A549 (cell line): ENCODE data around the gene SPACA7. TPM values are rescaled to one million over a fixed set of nuclear protein-coding genes. Genes with fewer than 3 reads are reported as not detected.
"Not testable (repeated sequence)": the region's sequence is repeated elsewhere in the genome, so short reads cannot be mapped to it uniquely, and the experiment has no call there.

Experiments used
- ATAC-seq, 2 experiments: fragments of 200-7000 bp in 1 of 2; fragments of >200 bp in 1 of 2; cut with Nextera tagmentation in 1 of 2; cut with Tn5 transposase in 1 of 2; 3 replicates each; pipeline versions ENCODE4 v1.8.0 to v1.9.1; 2018 to 2020; ENCODE audit warnings: mild to moderate bottlenecking in 1 of 2, moderate library complexity in 1 of 2
- CTCF ChIA-PET: fragments of 300-600 bp; sonication (Branson Sonifier 250); formaldehyde crosslinking; extraction: SDS; loops from one replicate; lab custom pipeline; 2021; ENCODE audit warnings: antibody characterized with exemption, inconsistent platforms; lab: Yijun Ruan, JAX
- POLR2A ChIA-PET: fragments of 350-600 bp; formaldehyde crosslinking; extraction: SDS; loops from one replicate; lab custom pipeline; 2021; ENCODE audit warnings: antibody characterized with exemption, inconsistent platforms; lab: Yijun Ruan, JAX
- DNase-seq, 2 experiments: peaks; one replicate each; pipeline versions ENCODE4 v3.0.0 to v3.0.0-alpha.2; 2011 to 2016; ENCODE audit warnings: low read depth in 1 of 2, low spot score in 1 of 2
- FAIRE-seq: peaks from 2 replicates; lab custom pipeline; 2011; peaks lifted over from hg19 to GRCh38; lab: Jason Lieb, UNC
- H3K27ac ChIP-seq, 2 experiments: fragments of >200 bp; sonication (Bioruptor Twin); formaldehyde crosslinking; 3 replicates each; pipeline ENCODE4 v1.5.1; 2016 to 2017
- H3K4me1 ChIP-seq: fragments of >200 bp; sonication (Bioruptor Twin); formaldehyde crosslinking; 3 replicates; pipeline ENCODE4 v1.6.1; 2016
- H3K4me2 ChIP-seq: fragments of >200 bp; sonication (Bioruptor Twin); formaldehyde crosslinking; 3 replicates; pipeline ENCODE4 v1.6.1; 2016
- H3K4me3 ChIP-seq: fragments of >200 bp; sonication (Bioruptor Twin); formaldehyde crosslinking; 3 replicates; pipeline ENCODE4 v1.5.1; 2016
- H3K9me3 ChIP-seq: fragments of >200 bp; sonication (Bioruptor Twin); formaldehyde crosslinking; 3 replicates; pipeline ENCODE4 v1.6.1; 2016
- ATOH8 ChIP-seq: fragments of 250-450 bp; sonication (Bioruptor Pico); IDR thresholded peaks from 2 replicates; pipeline ENCODE4 v1.5.0; 2020; ENCODE audit warnings: low read depth, mild to moderate bottlenecking, moderate library complexity
- CBX2 ChIP-seq: fragments of 200-600 bp; sonication (generic); IDR thresholded peaks from 2 replicates; pipeline ENCODE4 v1.6.1; 2016; ENCODE audit warnings: low read depth, mild to moderate bottlenecking, borderline replicate concordance
- CTCF ChIP-seq: fragments of >200 bp; sonication (Bioruptor Twin); formaldehyde crosslinking; IDR thresholded peaks from 3 replicates; pipeline ENCODE4 v1.5.1; 2016
- E2F6 ChIP-seq: IDR thresholded peaks from 2 replicates; pipeline ENCODE4 v1.6.1; 2012; ENCODE audit warnings: low read depth, borderline replicate concordance
- EHF ChIP-seq: fragments of 250-450 bp; sonication (Bioruptor Pico); IDR thresholded peaks from 2 replicates; pipeline ENCODE4 v1.5.0; 2020; ENCODE audit warnings: mild to moderate bottlenecking
- GATA3 ChIP-seq: IDR thresholded peaks from 2 replicates; pipeline ENCODE4 v1.6.1; 2012; ENCODE audit warnings: borderline replicate concordance
- HOXA7 ChIP-seq: fragments of 250-450 bp; sonication (Bioruptor Pico); IDR thresholded peaks from 2 replicates; pipeline ENCODE4 v1.5.0; 2020; ENCODE audit warnings: mild to moderate bottlenecking, moderate library complexity
- HOXB13 ChIP-seq: fragments of 250-450 bp; sonication (Bioruptor Pico); IDR thresholded peaks from 2 replicates; pipeline ENCODE4 v1.5.0; 2020; ENCODE audit warnings: low read depth, mild to moderate bottlenecking, moderate library complexity
- JUNB ChIP-seq: fragments of >200 bp; sonication (Bioruptor Twin); formaldehyde crosslinking; IDR thresholded peaks from 2 replicates; pipeline ENCODE4 v1.6.1; 2016
- MAFK ChIP-seq: fragments of 450-650 bp; IDR thresholded peaks from 2 replicates; pipeline ENCODE4 v1.6.1; 2014; ENCODE audit not compliant: partially characterized antibody
- MAZ ChIP-seq: fragments of 150-350 bp; IDR thresholded peaks from 2 replicates; pipeline ENCODE4 v1.6.1; 2014; ENCODE audit warnings: antibody characterized with exemption, low read depth, low read length, borderline replicate concordance
- MYC ChIP-seq: IDR thresholded peaks from 2 replicates; pipeline ENCODE4 v1.6.1; 2012; ENCODE audit warnings: mild to moderate bottlenecking, inconsistent platforms, low read length, improper control_type of control experiment, borderline replicate concordance
- PHF8 ChIP-seq: fragments of 200-600 bp; sonication (generic); IDR thresholded peaks from 2 replicates; pipeline ENCODE4 v1.6.1; 2016; ENCODE audit warnings: low read depth, mild to moderate bottlenecking, antibody characterized with exemption, moderate library complexity, borderline replicate concordance
- POLR2A ChIP-seq: IDR thresholded peaks from 2 replicates; pipeline ENCODE4 v1.6.1; 2012; ENCODE audit warnings: mild to moderate bottlenecking, low read length
- POLR2AphosphoS2 ChIP-seq: conservative IDR thresholded peaks from 2 replicates; pipeline ENCODE4 v1.6.1; 2012; ENCODE audit warnings: low read length, improper control_type of control experiment, inconsistent platforms
- RARB ChIP-seq: fragments of 250-450 bp; sonication (Bioruptor Pico); IDR thresholded peaks from 2 replicates; pipeline ENCODE4 v1.8.0; 2021; ENCODE audit warnings: mild to moderate bottlenecking, moderate library complexity
- RCOR1 ChIP-seq: fragments of 150-350 bp; IDR thresholded peaks from 2 replicates; pipeline ENCODE4 v1.6.1; 2014; ENCODE audit warnings: antibody characterized with exemption, low read length, low read depth
- RFX5 ChIP-seq: fragments of 450-650 bp; IDR thresholded peaks from 2 replicates; pipeline ENCODE4 v1.7.1; 2014; ENCODE audit warnings: antibody characterized with exemption, mild to moderate bottlenecking, moderate library complexity
- SREBF2 ChIP-seq: fragments of 450-650 bp; IDR thresholded peaks from 2 replicates; pipeline ENCODE4 v1.6.1; 2014; ENCODE audit warnings: mild to moderate bottlenecking, moderate library complexity
- USF2 ChIP-seq: fragments of 450-650 bp; IDR thresholded peaks from 2 replicates; pipeline ENCODE4 v1.6.1; 2014; ENCODE audit warnings: antibody characterized with exemption
- ZFP36 ChIP-seq: fragments of 450-650 bp; IDR thresholded peaks from 2 replicates; pipeline ENCODE4 v1.6.1; 2014; ENCODE audit warnings: borderline replicate concordance; ENCODE audit not compliant: partially characterized antibody
- WGBS: methylation state at CpG from one replicate; pipeline ENCODE4 v1.1.6; 2017; ENCODE audit errors: missing lambda C conversion rate; 5-methylcytosine and 5-hydroxymethylcytosine counted together
- polyA plus RNA-seq, 4 experiments: library from polyadenylated mRNA; depleted of rRNA in 3 of 4; stranded (reverse); fragments of >200 nt; fragmentation: RNase III in 1 of 4; extraction: RNeasy Plus Mini Kit Qiagen cat#74134 plus additional on column Dnase treatment in 1 of 4; gene quantifications; 2 replicates in 3 of 4; 3 replicates in 1 of 4; pipeline ENCODE4 v1.2.3, GENCODE V29; 2011 to 2017
- TF ChIP-seq, protein P1 (sequence below): IDR thresholded peaks from 2 replicates; pipeline ENCODE4 v1.6.1; 2012

SPACA7 gene
- polyA plus RNA-seq, 2 of the 4 experiments (the other 2 are of a cell fraction), result not detected

GRCh38 chr13:112431734-112432133, 55.6 kb downstream of the SPACA7 start:
- ATAC-seq (no peak), FAIRE-seq (no peak), DNase-seq (no peak)
- WGBS, result 0% methylated on average over 4 of the region's 5 CpGs
- ChIA-PET POLR2A (no interaction called here), CTCF (no interaction called here)
- no peaks in the 10 kb centered on the region for H3K4me1 ChIP-seq
- no peak overlapping the region for H3K4me2 ChIP-seq
- no peak overlapping the region for H3K27ac ChIP-seq
- no peaks in the 10 kb centered on the region for H3K9me3 ChIP-seq
- TF ChIP-seq ATOH8 (CRISPR knock-in tag) (no peak), CTCF (no peak), PHF8 (no peak), USF2 (no peak), ZFP36 (no peak), POLR2A (no peak), SREBF2 (no peak), RARB (CRISPR knock-in tag) (no peak), MAZ (no peak), E2F6 (no peak), POLR2AphosphoS2 (no peak), HOXA7 (CRISPR knock-in tag) (no peak), HOXB13 (no peak), MAFK (no peak)
- TF ChIP-seq, protein P1, sequence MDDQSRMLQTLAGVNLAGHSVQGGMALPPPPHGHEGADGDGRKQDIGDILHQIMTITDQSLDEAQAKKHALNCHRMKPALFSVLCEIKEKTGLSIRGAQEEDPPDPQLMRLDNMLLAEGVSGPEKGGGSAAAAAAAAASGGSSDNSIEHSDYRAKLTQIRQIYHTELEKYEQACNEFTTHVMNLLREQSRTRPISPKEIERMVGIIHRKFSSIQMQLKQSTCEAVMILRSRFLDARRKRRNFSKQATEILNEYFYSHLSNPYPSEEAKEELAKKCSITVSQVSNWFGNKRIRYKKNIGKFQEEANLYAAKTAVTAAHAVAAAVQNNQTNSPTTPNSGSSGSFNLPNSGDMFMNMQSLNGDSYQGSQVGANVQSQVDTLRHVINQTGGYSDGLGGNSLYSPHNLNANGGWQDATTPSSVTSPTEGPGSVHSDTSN, result no peak
- H3K4me3 ChIP-seq, result no peak overlapping the region

DNA sequence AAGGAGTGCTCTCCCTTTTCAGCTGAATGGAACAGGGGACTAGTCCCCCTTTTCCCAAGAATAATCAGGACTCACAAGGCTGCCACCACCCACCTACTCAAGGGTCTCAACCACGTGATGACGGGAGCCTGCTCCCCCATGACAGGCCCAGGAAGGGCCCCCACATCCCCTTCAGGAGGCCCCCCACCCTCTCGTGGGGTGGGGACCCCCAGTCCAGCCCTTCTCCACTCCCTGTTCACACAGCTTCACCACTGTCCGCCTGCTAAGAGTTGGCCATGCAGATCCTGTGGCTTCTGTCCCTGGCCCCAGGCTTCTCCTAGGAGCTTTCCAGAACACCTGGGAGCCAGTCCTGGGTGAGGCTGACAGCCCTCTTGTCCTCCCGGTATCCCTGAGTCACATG, 56.6 kb downstream of the SPACA7 start:
- CTCF ChIA-PET, POLR2A ChIA-PET: not testable (repeated sequence)

GRCh38 chr13:112433517-112433916, 57.4 kb downstream of the SPACA7 start:
- FAIRE-seq, H3K4me2 ChIP-seq, CTCF ChIA-PET, H3K4me1 ChIP-seq, ATAC-seq, POLR2A ChIA-PET, H3K9me3 ChIP-seq, DNase-seq, H3K27ac ChIP-seq, H3K4me3 ChIP-seq: not testable (repeated sequence)
- WGBS, result 50% methylated on average over 14 of the region's 16 CpGs

More for the DNA sequence above, 56.6 kb downstream of the SPACA7 start:
- not testable (repeated sequence) for H3K4me3 ChIP-seq, H3K4me2 ChIP-seq, ATAC-seq, FAIRE-seq, H3K9me3 ChIP-seq, H3K4me1 ChIP-seq, DNase-seq, H3K27ac ChIP-seq
- WGBS, result 0% methylated on average over 3 of the region's 5 CpGs

DNA sequence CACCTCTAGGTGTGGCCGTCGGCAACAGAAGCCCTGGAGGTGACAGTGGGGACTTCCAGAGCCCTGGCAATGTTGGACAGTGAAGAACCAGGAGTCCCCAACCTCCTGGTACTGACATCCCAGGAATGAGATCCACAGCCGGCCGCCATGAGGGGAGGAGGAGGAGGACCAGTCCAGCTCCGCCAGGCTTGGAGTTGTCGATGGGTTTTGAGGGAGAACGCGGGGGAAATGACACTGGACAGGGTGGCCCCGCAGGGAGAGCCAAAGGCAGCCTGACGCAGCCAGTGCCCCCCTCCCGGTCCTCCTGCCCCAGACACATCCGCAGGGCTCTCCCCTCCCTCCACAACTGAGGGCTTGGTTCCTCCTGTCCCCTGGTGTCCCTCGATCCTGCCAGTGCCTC, 57.9 kb downstream of the SPACA7 start:
- no peak for FAIRE-seq
- Histone ChIP-seq H3K4me3 (no peak overlapping the region), H3K4me1 (no peaks in the 10 kb centered on the region), H3K4me2 (no peak overlapping the region), H3K9me3 (0 out of 3 replicates have a peak, but pooled peaks cover 3% of the 10 kb centered on the region), H3K27ac (no peak overlapping the region)
- 42% methylated on average over 2 of the region's 13 CpGs for WGBS
- ChIA-PET POLR2A (no interaction called here), CTCF (no interaction called here)
- DNase-seq, result no peak
- TF ChIP-seq GATA3 (no peak), RFX5 (no peak), PHF8 (no peak), POLR2A (no peak), RCOR1 (no peak), MAZ (no peak), EHF (no peak), JUNB (no peak), CBX2 (no peak), MYC (no peak)
- no peak for ATAC-seq
